Activated T-helper 1 cell treated with Interleukin-2 at 50 U/mL for 16 hours (primary cell): Measurements from ENCODE around the gene GPBP1.
"Not testable (repeated sequence)": the region's sequence is repeated elsewhere in the genome, so short reads cannot be mapped to it uniquely, and the experiment has no call there.

Source experiments
- DNase-seq: peaks from one replicate; pipeline ENCODE4 v3.0.0-alpha.2; 2020; ENCODE audit warnings: low read depth

GPBP1 gene

DNA sequence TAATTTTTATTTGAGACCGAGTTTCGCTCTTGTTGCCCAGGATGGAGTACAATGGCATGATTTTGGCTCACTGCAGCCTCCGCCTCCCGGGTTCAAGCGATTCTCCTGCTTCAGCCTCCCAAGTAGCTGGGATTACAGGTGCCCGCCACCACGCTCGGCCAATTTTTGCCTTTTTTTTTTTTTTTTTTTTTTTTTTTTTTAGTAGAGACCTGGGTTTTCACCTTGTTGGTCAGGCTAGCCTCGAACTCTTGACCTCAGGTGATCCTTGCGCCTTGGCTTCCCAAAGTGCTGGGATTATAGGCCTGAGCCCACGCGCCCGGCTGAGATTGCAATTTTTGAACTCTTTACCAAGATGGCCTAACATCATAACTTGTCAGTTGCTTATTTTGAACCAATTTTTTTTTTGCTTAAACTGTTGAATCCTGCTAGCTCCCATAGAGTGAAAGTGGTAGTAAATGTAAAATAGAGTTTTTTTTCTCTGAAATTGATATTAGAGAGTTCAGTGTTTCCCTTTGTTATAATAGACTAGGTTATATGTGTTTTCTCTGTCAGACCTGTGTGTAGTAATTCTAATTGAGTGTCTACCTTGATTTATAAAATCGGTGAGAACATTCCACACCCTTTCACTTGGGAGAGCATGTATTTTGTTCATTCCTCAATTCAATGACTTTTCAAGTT lies 3.8 kb downstream of the GPBP1 start:
- DNase-seq, result no peak

DNA sequence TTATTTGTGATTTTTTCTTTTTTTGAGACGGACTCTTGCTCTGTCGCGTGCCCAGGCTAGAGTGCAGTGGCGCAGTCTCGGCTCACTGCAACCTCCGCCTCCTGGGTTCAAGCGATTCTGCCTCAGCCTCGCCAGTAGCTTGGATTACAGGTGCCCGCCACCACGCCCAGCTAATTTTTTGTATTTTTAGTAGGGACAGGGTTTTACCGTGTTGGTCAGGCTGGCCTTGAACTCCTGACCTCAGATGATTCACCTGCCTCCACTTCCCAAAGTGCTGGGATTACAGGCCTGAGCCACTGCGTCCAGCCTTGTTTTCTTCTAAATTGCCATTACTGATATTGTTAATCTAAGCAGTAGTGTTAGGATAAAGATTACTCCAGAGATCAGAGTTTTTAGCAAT lies 4.4 kb downstream of the GPBP1 start:
- not testable (repeated sequence) for DNase-seq

DNA sequence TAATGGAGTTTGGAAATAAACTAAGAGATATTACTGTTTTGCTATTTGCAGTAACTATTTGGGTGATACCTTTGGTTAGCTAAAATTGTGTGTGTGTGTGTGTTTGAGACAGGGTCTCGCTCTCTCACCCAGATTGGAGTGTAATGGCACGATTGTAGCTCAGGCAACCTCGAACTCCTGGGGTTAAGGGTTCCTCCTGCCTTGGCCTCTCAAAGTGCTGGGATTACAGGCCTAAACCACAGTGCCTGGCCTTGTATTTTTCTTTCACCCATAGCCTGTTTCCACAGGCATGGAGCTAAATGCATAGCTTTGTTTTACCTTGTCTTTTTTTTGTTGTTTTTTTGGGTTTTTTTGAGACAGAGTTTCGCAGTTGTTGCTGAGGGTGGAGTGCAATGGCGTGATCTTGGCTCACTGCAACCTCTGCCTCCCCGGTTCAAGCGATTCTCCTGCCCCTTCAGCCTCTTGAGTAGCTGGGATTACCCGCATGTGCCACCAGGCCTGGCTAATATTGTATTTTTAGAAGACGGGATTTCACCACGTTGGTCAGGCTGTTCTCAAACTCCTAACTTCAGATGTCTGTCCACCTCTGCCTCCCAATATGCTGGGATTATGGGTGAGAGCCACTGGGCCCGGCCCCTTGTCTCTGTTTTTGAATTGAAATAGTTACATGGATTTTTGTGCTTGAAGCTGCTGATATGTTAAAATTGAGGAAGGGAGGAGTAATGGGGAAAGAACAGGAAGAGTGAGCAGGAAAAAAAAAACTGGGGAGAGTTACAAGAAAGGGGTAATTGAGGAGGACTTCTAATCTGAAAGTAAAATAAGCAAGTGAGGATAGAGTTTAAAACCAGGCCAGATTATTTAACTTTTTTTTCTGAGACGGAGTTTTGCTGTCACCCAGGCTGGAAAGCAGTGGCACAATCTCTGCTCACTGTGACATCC lies 5.7 kb downstream of the GPBP1 start:
- DNase-seq, result no peak

DNA sequence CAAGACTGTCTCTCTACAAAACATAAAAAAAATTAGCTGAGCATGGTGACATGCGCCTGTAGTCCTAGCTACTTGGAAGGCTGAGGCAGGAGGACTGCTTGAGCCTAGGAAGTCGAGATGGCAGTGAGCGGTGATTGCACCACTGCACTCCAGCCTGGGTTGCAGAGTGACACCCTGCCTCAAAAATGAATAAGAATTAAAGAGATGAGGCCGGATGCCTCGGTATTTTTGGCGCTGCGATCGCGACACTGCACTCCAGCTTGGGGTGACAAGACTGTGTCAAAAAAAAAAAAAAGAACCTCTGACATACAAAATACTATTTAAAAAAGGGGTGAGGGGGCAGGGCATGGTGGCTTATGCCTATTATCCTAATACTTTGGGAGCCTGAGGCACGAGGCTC lies 7.3 kb downstream of the GPBP1 start:
- no peak for DNase-seq

DNA sequence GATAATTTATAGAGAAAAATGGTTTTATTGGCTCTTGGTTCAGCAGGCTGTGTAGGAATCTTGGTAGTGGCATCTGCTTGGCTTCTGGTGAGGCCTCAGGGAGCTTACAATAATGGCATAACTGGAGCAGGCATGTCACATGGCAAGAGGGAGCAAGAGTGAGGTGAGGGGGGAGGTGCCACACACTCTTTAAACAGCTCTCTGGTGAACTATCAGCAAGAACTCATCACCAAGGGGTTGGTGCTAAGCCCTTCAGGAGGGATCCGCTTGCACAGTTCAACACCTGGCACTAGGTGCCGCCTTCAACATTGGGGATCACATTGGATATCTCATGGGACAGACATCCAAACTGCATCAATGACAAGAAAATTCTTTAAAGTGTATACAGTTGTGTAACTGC lies 10.5 kb downstream of the GPBP1 start:
- no peak for DNase-seq

DNA sequence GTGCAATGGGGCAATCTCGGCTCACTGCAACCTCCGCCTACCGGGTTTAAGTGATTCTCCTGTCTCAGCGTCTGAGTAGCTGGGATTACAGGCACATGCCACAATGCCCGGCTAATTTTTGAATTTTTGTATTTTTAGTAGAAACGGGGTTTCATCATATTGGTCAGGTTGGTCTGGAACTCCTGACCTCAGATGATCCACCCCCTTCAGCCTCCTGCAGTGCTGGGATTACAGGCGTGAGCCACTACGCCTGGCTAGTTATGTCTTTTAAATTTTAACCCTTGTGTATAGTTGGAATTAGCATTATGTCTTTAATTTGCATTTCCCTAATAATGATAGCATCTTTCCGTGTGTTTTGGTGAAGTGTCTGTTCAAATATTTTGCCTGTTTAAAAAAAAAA lies 11.5 kb downstream of the GPBP1 start:
- DNase-seq, result no peak

DNA sequence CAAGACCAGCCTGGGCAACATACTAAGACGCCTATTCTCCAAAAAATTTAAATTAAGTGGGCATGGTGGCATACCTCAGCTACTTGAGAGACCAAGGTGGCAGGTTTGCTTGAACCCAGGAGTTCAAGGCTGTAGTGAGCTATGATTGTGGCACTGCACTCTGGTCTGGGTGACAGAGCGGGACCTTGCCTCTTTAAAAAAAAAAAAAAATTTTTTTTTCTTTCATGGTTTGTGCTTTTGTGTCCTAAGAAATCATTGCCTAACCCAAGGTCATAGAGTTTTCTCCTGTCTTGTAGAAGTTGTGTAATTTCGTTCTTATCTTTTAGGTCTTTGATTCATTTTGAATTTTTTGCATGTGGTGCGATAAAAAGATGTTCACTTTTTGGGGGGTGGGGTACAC lies 12.3 kb downstream of the GPBP1 start:
- DNase-seq, result no peak

DNA sequence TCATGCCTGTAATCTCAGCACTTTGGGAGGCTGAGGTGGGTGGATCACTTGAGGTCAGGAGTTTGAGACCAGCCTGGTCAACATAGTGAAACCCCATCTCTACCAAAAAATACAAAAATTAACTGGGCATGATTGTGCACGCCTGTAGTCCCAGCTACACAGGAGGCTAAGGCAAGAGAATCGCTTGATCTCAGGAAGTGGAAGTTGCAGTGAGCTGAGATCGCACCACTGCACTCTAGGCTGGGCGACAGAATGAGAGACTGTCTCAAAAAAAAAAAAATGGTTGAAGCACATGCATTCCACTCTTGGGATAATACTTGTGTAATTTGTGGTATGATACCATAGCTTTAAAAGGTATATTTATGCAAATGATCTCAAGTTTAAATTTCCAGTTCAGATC lies 14.1 kb downstream of the GPBP1 start:
- DNase-seq, result not testable (repeated sequence)

DNA sequence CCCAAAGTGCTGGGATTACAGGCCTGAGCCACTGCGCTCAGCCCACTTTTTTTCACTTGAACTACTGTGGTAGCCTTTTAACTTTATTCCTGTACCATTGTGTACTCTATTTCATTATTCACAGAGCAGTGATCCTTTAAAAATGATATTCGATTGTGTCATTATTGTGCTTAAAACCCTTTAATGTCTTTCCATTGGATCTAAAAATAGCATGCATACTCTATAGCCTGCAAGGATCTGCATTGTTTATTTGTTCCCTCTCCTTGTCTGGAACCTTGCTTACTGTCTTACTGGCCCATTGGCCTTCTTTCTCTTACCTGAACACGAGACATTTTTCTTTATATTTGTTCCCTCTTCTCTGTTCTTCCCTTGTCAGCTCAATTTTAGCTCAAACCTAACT lies 15.7 kb downstream of the GPBP1 start:
- no peak for DNase-seq

DNA sequence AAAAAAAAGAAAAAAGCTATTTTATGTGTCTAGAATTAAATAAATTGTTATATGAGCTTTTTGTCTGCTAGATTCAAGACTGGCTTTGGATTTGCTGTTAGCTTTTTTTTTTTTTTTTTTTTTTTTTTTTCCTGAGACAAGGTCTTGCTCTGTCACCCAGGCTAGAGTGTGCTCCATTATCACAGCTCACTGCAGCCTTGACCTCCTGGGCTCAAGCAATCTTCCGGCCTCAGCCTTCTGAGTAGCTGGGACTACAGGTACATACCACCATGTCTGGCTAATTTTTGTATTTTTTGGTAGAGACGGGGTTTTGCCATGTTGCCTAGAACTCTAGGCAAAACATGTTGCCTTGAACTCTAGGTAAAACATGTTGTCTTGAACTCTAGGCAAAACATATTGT lies 16.7 kb downstream of the GPBP1 start:
- DNase-seq, result no peak

DNA sequence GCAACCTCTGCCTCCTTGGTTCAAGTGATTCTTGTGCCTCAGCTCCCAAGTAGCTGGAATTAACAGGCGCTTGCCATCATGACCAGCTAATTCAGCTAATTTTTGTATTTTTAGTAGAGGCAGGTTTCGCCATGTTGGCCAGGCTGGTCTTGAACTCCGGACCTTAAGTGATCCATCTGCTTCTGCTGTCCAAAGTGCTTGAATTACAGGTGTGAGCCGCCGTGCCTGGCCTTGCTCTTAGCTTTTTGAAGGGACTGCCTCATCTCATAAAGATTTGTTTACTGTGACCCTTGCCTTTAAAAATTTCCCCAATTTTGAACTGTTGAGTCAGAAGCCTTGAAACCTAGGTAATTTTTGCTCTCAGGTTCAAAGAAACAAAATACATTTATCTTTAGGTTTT lies 17.3 kb downstream of the GPBP1 start:
- no peak for DNase-seq

DNA sequence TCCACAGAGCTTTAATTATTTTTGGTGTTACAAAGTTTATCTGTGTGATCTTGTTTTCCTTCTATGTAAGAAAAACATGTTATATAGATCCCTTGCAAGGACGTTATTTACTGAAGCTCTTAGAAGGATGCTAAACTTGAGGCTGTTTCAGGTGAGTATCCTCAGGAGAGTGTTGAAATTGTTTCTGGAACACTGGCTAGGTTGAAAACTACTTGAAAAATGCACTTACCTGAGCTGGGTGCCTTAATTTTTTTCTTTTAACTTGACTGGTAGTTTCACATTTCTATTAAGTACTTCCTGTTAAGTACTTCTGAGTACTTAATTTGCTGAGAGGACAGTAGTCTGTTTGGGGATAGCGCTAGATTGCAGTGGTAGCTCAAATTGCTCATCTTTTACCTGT lies 18.1 kb downstream of the GPBP1 start:
- no peak for DNase-seq

DNA sequence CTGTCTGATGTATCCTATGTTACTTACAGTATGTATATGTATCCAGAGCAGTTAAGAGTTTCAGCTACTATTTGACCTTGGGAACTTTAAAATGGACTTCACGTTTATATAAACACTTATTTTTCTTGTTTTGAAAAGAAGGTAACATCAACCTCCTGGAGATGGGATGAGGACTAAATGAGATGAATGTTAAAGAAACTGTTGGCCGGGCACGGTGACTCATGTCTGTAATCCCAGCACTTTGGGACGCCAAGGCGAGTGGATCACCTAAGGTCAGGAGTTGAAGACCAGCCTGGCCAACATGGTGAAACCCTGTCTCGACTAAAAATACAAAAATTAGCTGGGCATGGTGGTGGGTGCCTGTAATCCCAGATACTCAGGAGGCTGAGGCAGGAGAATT lies 19.0 kb downstream of the GPBP1 start:
- DNase-seq, result not testable (repeated sequence)

DNA sequence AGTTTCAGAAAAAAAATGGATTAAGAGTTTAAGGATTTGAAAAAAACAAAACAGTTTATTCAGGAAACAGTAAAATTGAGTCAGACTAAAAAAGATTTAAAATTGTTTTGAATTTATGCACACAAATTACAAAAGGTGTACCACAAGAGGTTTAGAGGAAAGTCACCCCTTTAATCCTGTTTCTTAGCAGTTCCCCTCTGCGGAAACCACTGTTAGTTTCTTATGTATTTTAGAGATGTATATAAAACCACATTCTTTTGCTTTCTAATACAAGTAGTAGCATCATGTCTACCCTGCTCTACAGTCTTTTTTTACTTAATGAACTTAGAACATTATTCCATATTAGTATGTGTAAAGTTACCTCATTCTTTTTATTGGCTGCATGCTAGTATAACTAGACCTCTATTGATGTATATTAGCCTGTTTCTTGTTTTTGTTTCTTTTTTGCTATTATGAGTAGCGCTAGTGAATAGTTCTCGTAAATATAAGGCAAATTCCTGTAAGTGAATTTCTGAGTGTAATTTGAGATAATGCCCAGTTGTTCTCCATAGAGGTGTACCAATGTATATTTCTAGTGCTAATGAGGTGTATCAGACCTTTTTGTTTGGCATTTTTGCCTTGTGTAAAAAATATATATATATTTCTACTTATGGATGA lies 20.0 kb downstream of the GPBP1 start:
- DNase-seq, result no peak

DNA sequence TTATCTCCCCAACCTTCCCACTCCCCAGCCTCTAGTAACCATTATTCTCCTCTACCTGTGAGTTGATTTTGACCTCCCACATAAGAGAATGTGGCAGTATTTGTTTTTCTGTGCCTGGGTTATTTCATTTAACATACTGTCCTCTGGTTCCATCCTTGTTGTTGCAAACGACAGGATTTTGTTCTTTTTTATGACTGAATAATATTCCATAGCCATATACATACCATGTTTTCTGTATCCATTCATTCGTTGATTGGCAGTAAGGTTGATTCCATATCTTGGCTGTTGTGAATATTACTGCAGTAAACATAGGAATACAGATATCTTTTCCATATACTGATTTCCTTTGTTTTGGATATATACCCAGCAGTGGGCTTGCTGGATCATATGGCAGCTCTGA lies 20.8 kb downstream of the GPBP1 start:
- DNase-seq, result no peak

DNA sequence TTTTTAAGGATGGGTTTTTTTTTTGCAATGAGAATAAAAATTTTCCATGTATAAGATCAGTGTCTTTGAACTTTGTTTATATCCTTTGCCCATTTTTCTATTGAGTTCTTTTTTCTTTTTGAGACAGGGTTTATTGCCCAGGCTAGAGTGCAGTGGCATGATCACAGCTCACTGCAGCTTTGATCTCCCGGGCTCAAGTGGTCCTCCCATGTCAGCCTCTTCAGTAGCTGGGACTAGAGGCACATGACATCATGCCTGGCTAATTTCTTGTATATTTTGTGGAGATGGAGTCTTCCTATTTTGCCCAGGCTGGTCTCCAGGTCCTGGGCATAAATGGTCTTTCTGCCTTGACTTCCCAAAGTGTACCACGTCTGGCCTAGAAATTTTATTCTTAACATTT lies 21.2 kb downstream of the GPBP1 start:
- no peak for DNase-seq

DNA sequence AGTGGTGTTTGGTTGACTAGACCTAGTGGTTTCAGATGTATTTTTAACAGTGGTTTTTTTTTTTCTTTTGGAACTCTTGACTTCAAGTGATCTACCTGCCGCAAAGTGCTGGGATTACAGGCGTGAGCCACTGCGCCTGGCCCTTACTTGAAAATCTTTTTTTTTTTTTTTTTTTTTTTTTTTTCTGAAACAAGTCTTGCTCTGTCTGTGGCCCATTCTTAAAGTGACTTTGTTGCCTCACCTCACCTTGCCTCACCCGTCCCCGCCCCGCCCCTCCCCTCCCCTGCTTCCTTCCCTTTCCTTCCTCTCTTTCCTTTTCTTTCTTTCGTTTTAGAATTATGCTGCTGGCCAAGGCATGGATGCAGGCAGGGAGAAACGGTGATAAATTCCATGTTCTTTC lies 26.0 kb downstream of the GPBP1 start:
- DNase-seq, result no peak

DNA sequence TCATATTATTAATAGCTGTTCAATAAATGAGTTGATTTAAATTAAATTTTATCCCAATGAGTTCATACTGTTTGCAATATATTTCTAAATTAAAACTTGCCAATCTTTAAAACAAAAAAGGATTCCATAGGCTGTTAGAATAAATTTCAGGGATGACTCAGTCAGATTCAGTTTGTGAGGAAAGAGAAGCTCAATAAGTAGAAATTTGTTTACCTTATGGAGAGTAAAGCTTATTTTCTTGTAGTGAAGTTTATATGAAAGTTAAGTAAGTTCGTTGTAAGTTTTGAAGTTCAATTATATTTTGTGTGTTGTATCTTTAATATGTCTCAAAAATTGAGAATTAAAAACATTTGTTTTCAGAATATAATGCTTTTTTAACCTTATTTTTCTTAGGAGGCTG lies 29.0 kb downstream of the GPBP1 start:
- no peak for DNase-seq

DNA sequence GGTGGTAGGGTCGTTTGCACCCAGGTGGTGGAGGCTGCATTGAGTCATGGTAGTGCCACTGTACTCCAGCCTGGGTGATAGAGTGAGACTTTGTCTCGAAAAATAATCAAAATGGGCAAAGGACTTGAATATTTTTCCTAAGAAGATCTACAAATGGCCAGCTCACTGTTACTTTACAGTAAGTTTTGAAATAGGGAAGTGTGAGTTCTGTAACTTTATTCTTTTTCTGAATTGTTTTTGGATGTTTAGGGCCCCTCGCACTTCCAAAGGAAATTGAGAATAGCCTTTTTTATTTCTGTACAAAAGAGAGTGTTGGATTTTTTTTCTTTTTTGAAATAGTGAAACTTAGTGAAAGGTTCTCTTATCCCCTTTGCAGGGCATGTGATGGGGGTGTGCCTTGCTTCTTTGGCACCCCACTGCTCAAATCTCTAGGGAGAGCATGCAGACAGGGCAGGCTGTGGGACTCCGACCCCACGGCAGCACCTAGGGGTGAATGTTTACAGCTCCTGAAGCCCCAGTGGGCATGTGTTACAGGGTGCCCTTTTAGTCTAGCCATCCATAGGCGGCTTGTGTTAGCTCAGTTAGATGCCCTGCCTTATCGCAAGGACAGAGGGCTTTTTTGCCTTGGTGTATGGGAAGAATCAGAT lies 33.3 kb downstream of the GPBP1 start:
- DNase-seq, result no peak

DNA sequence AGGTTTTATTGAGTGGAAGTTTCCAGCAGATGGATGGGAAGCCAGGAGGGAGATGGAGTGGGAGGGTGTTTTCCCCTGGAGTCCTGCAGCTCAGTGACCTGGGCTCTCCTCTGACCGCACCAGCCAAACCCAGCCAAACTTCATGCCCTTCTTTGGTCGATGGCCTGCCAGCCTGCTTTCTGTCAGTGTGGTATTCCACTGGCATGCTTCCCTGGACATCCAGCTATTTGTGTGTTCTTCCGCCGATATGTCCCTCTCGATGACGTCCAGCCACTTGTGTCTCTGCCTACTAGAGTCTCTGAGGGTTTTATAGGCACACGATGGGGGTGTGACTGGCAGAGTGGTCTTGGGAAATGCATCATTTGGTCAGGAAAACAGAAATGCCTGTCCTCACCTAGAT lies 33.8 kb downstream of the GPBP1 start:
- no peak for DNase-seq

DNA sequence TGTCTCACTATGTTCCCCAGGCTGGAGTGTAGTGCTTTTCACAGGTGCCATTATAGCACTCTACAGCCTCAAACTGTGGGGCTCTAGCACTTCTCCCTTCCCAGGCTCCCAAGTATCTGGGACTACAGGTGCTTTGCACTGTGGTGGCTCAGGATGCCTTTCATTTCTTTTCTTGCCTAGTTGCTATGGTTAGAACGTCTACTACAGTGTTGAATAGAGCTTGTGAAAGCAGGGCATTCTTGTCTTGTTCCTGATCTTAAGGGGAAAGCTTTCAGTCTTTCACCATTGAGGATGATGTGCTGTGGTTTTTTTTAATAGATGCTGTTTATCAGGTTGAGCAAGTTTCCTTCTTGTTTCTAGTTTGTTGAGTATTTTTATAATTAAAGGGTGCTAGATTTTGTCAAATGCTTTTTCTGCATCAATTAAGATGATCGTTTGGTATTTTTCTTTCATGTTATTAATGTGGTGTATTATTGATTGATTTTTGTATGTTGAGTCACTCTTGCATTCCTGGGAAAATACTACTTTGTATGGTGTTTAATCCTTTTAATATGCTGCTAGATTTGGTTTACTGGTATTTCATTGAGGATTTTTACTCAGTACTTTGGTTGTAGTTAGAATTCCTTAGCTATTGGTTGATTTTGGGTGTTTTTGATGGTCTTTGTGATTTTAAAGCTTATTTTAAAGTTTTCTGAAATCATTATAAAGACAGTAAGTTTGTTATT lies 35.6 kb downstream of the GPBP1 start:
- no peak for DNase-seq

DNA sequence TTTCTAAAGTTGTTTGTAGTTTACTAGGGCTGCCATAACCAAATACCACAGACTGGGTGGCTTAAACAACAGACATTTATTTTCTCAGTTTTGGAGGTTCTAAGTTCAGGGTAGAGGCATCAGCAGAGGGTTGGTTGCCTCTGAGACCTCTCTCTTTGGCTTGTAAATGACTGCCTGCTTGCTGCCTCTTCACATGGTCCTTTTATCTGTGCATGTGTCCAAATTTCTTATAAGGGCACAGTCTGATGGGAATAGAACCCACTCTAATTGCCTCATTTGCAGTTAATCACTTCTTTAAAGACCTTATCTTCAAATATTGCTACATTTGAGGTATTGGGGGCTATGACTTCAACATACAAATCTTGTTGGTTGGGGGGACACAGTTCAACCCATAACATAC lies 36.8 kb downstream of the GPBP1 start:
- DNase-seq, result no peak
